NCI-H345 treated with DMSO at 0.1 percent for 48 hours (cell line): ENCODE results near the gene DNM2.

ENCODE experiments used
- DNase-seq: peaks from one replicate; lab custom pipeline; 2025; ENCODE audit not compliant: unreplicated experiment; lab: John Stamatoyannopoulos, UW

The DNM2 gene

DNA sequence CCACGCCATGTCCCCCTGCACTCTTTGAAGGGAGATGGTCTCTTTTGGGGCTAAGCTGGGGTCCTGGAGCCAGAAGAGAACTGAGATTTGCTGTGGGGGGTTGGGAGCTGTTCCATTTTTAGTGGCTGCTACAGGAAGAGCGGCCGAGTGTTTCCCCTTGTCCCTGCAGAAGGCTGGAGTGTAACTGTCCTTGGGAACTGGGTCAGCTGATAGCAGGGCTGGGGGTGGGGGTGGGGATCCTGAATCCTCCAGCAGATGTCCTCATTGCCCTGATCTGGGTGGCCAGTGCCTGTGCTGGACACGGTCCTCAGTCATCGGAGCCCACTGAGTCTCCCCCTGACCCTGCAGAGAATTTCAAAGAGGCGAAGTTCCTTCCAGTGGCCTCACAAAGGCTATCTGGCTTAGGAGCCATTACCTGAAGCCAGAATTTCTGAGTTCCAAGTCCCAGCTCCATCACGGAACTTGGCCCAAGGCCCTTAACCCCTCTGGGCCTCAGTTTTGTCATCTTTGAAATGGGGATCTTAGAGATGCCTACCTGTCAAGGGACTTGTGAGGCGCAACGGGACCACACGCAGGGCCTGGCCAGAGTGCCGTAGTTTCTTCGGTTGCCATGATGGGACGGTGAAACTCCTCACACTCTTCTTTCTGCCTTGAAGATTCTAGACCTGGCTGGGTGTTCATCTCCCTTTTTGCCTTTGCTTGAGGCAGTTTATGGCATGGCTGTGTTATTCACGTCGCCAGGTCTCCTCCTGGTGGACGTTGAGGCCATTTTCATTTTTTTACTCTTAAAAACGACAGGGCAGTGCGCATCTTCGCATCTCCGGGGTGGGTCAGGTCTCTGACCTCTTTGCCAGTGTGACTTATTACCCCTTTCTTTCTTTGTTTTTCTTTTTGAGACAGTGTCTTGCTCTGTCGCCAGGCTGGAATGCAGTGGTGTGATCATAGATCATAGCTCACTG, 51.9 kb downstream of the DNM2 start:
- DNase-seq = no peak

DNA sequence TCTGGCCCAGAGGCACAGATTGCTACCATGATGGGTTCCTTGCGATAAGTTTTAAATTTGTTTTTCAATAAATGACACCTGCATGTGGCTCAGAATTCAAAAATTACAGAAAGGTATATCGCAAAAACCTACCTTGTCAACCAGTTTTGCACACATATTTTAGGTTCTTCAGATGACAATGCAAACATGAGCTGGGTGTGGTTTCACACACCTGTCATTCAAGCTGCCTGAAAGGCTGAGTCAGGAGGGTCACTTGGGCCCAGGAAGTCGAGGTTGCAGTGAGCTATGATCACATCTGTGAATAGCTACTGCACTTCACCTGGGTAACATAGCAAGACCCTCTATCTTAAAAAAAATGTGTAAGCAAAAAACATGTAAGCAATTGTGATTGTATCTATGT, 56.1 kb downstream of the DNM2 start:
- DNase-seq = no peak

DNA sequence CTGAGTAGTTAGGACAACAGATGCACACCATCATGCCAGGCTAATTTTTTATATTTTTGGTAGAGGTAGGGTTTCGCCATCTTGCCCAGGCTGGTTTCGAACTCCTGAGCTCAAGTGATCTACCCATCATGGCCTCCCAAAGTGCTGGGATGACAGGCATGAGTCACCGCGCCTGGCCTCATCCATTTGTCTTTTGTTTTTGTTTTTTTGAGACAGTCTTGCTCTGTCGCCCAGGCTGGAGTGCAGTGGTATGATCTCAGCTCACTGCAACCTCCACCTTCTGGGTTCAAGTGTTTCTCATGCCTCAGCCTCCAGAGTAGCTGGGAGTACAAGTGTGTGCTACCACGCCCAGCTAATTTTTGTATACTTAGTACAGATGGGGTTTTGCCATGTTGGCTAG, 57.0 kb downstream of the DNM2 start:
- no peak for DNase-seq

DNA sequence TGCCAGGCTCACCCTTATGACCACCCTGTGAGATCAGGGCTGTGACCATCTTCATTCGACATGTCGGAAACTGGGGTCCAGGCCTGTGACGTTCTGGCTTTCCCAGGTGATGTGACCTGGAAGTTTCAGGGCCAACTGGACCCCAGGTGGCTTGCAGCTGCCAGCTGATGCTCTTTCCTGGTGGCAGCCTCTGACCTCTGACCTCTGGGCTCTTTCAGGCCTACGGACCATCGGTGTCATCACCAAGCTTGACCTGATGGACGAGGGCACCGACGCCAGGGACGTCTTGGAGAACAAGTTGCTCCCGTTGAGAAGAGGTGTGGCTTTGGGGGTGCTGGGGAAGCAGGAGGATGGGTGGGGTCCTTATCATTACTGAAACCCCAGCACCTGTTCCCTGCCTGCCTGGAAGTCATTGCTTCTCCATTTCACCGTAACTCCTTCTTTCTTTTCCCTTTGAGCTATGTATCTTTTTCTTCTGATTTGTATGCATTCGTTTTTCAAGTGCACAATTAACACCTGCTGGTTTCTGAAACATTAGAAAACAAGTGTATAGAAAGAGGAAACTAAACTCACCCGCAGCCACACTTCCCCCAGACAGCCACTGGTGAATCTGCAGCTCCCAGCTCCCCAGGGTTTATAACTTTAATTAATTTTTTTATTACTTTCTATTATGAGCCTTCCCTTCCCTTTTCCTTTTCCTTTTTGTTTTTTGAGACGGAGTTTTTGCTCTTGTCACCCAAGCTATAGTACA, 59.2 kb downstream of the DNM2 start:
- no peak for DNase-seq

DNA sequence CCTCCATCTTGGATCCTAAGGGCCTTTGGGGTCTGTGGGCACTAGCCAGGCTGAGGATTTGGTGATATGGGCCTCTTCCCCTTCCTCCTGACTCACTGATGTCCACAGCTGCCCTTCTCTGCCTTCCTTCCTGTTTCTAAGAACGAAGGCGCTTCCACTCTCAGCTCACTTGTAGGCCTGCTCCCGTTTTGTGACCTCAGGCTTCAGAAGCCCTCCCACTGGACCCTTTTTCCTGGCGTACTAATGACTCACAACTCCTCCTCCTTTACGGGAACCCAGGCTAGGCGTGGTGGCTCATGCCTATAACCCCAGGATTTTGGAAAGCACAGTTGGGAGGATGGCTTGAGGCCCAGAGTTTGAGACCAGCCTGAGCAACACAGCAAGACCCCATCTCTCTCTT, 62.5 kb downstream of the DNM2 start:
- DNase-seq = no peak

DNA sequence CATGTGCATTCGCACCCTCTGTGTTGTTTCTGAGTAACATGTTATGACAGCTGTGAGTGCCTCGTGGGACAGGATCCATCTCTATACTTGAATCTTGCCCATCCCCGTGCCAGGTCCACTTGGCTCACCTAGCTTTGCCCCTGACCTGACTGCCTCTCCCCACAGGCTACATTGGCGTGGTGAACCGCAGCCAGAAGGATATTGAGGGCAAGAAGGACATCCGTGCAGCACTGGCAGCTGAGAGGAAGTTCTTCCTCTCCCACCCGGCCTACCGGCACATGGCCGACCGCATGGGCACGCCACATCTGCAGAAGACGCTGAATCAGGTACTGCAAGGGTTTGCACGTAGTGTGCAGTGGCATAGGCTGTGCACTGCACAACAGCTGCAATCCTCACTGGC, 64.9 kb downstream of the DNM2 start:
- DNase-seq = no peak

DNA sequence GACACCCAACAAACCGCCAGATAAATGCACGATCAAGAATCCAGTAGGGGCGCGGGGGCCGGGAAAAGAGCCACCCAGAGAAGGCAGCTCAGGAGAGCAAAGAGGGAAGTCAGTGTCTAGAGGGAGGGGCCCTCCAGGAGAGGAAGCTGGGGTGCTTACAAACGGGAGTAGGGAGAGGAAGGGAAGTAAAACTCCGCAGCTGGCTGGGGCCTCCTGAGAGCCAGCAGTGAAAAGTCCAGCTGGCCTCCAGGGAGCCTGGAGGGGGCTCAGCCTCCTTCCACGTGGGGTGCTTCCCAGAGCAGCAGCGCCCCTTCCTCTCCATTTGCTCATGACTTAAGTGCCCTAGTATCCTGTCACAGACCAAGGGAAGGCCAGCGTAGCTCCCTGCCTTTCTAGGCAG, 66.4 kb downstream of the DNM2 start:
- no peak for DNase-seq

DNA sequence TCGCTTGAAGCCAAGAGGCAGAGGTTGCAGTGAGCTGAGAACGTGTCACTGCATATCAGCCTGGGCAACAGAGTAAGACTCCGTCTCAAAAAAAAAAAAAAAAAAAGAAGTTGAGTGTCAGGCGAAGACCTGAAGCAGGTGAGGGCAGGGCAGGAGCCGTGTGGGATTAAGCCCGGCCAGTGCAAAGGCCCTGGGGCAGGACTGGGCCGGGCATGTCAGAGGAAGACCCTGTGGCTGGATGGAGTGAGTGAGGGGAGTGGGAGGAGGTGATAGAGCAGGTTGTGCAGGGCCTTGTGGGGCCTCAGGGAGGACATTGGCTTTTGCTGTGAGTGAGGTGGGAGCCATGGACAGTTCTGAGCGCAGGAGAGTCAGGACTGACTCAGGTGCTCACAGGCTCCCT, 70.3 kb downstream of the DNM2 start:
- no peak for DNase-seq

DNA sequence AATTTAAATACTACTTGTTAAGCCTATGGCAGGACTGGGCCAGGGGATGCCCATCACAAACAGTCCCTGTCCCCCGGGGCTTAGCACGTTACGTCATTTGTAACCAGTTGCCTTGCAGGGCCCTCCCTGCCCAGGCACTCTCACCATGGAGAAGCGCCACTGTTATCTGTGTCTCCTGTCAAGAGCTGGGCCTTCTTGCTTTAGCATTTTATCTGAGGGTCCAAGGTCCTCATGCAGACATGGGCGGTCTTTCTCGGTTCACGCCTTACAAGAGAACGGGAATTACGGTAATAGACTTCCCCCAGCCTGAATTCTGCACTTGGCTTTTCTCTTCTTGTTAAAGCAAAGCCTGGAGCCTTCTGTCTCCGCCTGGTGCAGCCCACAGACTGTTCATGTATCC, 72.0 kb downstream of the DNM2 start:
- no peak for DNase-seq

DNA sequence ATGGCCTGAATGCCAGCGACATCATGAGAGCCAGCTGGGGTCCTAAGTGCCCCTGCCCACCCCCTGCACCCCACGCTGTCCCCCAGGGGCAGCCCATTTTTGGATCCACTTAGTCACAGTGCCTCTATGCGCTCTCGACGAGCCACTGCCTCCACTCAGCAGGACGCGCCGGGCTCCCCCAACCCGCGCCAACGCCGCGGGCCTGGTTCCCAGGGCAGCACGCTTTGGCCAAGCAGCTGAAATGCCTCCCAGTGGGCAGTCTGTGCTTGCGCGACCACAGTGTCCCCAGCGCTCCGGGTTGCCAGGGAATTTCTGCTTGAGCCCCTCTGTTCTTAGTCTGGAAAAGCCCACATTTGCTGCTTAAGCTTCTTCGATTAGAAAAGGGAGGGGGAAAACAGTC, 78.8 kb downstream of the DNM2 start:
- no peak for DNase-seq

DNA sequence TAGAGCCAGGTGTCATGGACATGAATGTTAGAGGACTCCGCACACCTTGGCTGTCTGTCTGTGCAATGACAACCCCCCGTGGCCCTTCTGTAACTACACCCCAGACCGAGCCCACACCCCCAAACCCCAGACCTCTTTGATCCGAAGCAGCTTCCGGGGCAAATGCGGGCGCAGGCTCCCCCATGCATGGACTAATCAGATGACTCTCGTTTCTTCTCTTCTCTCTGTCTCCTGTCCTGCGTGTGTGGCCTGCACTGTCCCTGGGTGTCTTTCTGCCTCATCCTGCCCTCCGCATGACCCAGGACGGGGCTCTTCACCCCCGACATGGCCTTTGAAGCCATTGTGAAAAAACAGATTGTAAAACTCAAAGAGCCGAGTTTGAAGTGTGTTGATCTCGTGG, 79.2 kb downstream of the DNM2 start:
- no peak for DNase-seq

DNA sequence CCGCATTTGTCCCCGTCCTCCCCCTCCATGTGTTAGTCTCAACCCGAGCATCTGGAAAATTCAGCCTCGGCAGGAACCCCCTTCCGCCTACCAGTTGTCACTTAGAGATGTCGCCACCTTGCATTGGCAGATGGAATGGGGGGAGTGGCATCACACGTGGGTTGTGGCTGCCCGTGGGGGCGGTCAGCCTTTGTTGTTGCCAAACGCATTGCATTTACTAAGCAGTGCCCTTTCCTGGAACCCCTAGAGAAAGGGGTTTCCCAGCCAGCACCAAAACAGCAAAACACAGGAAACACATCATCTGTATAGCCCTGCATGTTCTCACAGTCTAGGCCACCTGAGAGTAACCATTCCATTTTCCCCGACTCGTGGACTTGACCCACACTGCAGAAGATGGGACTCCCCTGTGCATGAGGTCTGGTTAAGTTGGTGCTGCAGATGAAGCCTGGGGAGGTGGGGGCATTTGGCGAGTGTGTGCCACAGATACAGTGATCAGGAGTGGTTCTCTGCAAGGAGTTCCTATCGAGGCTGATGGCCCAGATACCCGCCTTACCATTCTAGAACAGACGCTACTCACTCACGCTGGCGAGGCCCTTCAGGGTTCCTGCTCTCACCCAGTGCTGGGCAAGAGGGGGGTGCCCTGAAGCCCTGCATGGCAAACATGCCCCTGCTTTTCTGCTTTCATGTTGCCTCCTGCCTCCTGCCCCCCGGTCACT, 79.8 kb downstream of the DNM2 start:
- no peak for DNase-seq

DNA sequence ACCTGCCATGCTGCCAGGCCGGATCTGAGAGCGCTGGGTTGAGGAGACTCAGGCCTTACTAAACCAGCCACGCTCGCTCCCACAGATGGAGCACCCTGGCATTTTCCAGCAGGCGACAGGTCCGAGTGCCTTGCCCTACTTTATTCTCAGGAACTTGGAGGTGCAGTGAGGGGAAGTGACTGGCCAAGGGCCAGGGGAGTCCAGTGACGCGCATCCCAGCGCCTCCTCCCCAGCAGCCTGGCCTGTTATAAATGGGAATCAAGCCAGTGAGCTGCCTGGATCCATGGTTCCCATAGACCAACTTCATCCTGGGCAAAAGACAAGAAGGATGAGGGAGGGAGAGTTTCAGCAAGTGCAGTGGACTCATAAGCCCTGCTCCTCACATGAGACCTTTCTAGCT, 82.6 kb downstream of the DNM2 start:
- DNase-seq = no peak

DNA sequence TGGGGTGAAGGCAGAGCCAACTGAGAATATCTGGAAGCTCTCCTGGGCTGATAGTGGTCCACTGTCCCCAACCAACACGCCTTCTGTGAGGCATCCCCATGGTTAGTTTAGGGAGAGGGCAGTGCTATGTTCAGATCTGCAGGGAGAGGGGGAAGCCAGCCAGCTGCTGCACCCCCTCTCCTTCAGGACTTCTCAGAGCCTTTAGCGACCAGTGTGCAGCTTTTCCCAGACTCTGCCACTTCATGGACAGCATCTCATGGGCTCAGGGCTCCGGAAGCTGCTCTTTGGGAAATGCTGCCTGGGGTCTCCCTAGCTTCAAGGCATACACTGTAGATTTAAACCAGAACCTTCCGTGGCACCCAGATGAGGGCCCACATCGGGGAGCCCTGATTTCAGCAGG, 84.6 kb downstream of the DNM2 start:
- no peak for DNase-seq

DNA sequence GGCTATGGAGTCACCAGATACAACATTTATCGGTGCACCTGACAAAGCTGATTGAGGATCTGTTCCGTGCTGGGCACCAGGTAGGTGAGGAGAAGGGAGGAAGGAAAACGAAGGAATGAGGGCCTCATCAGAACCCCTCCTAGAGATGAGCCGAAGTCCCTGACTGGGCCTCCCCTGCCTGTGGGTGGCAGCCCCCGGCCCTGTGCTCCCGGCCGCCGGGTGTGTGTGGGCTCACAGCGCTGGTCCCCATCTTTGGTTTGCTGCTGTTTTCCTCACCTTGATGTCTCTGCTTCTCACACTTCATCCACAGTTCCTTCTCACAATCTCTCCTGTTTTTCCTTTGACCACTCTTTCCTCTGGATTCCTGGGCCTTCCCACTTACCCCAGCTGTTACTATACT, 85.4 kb downstream of the DNM2 start:
- DNase-seq = no peak

DNA sequence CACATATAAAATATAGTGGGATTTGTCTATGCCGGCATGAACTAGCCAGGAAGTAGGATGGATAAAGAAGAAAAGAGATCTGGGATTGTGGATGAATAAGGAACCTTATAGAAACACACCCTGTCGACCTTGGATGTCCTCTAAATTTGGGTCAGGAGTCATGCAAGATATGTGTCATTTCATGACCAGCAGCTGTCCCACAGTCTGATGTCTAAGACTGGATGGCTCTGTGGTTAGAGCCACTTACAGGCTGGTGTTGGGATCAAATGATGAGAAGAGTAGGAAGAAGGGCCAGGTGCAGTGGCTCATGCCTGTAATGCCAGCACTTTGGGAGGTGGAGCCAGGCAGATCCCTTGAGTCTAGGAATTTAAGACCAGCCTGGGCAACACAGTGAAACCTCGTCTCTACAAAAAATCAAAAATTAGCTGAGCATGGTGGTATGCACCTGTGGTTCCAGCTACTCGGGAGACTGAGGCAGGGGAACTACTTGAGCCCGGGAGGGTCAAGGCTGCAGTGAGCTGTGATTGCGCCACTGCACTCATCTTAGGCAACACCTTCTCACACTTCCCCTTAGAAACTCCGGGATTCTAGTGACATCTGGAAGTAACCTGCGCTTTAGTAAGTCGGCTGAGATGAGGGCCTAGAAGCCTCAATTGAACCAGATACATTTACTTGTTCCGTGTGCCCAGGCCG, 87.3 kb downstream of the DNM2 start:
- no peak for DNase-seq

DNA sequence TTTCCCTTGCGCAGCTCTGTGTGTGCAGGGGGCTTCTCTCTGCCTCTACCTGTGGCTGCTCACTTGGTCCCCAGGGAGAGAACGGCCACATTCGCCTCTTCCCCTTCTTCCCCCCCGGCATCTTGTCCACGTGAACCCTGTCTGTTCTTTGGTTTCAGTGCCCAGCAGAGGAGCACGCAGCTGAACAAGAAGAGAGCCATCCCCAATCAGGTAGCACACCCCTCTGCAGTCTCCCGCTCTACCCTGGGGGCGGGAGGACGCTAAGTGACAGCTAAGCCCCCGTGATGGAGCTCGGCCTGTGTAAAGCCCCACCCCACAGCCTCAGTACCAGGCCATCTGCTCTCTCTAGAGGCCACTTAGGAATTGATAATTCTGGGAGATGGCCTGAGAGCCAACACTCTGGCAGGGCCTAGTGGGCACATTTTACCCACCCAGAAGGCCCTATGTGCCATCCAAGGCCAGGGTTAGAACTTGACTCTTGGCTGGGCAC, 87.9 kb downstream of the DNM2 start:
- no peak for DNase-seq

DNA sequence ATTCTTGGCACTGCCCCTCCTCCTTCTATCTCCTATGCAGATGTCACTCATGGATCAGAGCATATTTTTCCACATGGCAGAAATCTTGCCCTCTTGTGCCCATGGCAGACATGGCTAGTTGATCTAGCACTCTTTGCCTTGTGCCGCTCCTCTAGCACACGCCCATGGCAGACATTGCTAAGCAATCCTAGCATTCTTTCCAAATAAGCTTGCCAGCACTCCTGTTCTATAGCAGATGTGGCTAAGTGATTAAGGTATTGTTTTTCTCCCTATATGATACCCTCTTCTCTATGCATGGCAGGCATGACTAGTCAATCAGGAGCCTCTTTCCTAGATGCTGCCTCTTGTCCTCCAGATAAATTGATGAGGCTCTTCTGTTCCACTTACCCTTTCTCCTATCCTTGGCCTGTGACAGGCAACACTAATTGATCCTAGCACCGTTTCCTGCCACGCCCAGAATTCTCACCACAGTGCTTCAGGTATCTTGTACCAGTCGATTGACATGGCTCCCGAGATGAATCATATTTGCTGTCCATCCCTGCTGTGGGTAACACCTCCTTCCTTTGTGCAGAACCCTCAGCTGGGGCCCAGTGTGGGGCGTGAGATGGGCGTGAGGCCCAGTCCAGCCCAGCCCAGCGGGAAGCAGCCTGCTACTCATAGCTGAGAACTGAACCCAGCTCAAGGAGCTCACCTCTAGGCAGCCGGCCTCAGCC, 91.2 kb downstream of the DNM2 start:
- DNase-seq = no peak

DNA sequence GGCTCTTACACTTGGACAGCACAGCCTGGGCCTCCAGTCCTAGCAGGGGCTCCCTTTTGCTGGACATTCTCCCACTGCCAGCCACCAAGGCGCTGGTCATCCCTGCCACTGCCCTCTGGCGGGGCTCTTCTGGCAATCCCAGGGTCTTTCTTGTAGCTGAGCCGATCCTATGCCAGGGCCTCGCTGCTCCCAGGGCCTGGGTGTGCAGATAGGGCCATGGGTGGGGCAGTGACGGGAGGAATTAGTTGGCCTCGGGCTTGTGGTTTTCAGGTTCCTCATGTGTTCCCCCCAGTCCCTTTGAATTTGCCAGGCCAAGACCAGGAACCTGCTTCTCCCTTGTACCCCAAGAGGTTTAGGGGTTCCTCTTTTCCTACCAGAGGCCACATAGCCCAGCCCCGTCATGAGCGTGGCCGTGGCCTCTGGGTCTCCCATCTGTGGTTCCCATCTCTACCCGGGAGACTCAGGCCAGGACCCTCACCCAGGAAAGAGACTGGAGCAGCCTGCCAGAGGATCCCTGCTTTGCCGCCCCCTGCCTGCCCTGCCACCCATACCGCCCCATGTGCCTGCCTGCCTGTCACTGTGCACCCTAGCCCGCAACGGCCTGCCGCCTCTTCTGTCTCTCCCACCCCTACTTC, 91.9 kb downstream of the DNM2 start:
- no peak for DNase-seq
